NCI-H774 (cell line): ENCODE results near the gene OSCP1.
A peak's percentile ranks its signal among the peaks of the same experiment; 100 is the strongest.

ENCODE experiments used
- DNase-seq: peaks from one replicate; lab custom pipeline; 2025; lab: John Stamatoyannopoulos, UW

Gene OSCP1

DNA sequence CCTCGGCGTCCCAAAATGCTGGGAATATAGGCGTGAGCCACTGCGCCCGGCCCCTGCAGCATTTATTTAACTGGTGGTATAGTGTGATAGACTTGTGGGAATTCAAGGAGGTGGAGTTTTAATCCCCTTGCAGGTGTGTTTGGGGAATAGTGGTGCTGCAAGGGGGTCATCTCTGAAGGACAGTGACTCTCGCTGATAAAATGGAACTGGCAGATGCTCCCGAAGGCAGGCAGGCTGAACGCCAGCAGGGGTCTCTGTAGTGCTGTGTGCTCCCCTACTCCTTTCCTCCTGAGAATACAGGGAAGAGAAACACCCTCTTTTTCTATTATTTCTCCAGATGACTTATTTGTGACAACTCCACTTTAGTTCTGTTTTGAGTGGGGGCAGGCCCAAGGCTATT is 4.0 kb downstream of the OSCP1 start:
- no peak for DNase-seq

DNA sequence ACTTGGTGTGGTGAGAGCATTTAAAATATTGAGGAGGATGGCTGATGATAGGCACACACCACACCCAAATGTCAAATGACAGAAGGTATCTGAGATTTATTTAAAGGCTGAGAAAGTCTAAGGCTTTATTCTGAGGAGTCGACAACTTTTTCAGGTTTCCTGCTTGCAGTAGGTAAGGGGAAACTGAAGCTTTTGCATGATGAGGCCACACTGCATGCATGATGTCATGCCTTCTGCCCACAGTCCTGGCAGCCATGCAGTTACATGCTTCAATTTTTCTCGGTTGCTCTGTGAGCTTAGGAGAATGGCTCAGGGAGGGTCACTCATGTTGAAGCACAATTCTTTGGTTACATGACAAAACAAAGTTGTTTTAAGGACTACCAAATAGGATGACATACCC is 7.0 kb downstream of the OSCP1 start:
- DNase-seq: no peak

GRCh38 chr1:36442337-36442736 is 7.9 kb downstream of the OSCP1 start:
- DNase-seq: no peak

GRCh38 chr1:36440646-36441045 is 9.6 kb downstream of the OSCP1 start:
- DNase-seq: no peak

GRCh38 chr1:36440044-36440443 is 10.2 kb downstream of the OSCP1 start:
- DNase-seq: no peak

DNA sequence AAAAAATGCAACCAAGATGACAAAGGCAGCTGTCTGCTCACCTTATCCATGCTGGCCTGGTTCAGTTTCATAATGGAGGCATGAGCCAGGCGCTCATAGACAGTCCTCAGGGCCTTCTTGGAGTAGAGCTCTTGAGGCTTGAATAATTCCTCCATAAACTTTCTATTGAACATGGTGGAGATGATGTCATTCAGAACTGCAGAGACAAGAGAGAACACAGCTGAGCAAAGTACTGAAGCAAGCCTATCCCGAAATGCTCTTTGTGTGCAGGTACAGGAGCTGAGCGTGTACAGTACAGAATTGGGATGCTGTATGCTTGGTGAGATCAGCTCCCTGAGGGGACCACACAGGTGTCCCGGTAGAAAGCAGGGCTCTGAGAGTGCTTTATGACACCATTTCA is 11.5 kb downstream of the OSCP1 start:
- DNase-seq: no peak

DNA sequence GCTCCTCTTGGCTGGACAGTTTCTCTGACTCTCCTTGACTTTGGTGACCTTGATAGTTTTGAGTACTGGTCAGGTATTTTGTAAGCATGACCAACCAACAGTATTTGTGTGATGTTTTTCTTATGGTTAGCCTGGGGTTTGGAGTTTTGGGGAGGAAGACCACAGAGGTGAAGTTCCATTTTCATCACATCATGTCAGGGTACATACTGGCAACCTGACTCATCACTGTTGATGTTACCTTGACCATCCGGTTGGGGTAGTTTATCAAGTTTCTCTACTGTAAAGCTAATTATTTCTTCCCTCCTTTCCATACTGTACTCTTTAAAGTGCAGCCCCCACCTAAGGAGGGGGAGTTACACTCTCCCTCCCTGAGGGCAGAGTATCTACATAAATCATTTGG is 13.4 kb downstream of the OSCP1 start:
- no peak for DNase-seq

DNA sequence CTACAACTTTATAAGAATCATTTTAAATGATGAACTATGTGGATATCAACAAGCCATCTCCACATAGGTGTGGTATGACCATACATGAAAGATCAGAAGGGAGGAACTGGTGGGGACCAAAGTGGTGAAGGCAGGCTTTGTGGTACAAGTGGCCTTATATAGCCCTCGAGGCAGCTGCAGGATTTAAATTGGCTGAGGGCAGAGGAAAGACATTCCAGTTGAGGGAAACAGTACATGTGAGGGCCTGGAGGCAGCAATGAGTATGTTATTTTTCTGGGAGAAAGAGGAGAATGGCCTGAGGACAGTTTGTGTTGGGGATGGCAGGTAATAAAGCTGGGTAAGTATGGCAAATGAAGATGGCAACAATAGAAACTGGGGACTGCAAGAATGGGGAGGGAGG is 17.1 kb downstream of the OSCP1 start:
- no peak for DNase-seq

- no peak for DNase-seq
Observed at GRCh38 chr1:36432616-36433015, 17.6 kb downstream of the OSCP1 start.

DNA sequence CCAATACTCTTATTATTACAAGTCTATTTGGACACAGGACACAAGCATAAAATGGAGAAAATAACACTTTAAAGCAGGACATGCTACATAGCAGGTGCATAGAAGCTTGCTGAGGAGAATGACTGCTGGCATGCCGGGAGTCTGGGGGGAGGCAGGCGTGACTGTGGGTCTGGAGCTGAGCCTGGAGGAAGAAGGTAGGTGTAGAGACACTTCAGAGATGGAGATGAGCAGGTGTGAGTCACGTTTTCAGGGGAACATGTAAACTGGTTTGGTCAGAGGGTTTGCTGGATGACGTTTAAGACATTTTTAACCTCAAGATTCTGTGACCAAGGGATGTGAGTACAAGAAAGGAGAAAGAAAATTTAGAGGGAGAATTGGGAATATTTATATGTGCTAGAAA is 24.5 kb downstream of the OSCP1 start:
- DNase-seq: no peak

DNA sequence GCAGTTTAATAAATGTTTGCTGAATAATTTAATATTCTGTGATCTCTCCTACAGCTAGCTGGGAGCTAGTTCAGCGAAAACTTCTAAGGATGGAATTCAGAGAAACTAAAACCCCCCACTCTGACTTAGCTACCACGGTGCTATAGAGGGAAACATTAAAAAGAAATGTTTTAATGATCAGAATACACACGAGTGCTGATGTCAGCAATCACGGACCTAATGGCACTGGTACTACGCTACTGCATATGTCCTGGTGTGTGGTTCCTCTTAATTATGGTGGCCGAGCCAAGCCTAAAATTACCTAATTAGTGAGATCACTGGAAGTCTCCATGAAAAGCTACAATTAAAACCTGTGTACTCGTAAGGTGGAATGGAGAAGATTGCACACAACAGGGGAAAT is 28.6 kb downstream of the OSCP1 start:
- no peak for DNase-seq

DNA sequence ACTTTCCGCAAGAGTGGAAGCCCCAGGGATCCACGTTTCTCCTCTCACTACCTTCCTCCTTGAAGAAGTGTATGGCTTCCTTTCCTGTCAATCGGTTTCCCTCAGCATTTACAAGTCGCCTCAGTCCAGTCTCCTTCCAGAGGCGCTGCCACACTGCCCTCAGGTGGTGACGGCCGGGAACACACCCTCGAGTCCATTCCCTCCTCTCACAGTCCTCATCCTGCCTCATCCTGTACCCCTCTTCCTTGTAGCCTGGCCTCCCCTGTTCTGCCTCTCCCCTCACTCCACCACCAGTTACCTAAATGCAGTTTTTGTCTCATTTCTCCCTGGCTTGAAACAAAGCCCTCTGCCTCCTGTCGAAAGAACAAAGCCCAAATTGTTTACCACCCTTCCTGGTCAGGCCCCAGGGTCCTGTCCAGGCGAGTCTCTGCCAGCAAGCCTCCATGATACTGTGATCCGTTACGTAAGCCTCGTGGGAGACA is 29.4 kb downstream of the OSCP1 start:
- DNase-seq: peak; percentile 74

- no peak for DNase-seq
Observed at GRCh38 chr1:36420409-36420808, 29.8 kb downstream of the OSCP1 start.

- DNase-seq: no peak
Observed at GRCh38 chr1:36419569-36419968, 30.7 kb downstream of the OSCP1 start.

- no peak for DNase-seq
Observed at GRCh38 chr1:36419140-36419539, 31.1 kb downstream of the OSCP1 start.

DNA sequence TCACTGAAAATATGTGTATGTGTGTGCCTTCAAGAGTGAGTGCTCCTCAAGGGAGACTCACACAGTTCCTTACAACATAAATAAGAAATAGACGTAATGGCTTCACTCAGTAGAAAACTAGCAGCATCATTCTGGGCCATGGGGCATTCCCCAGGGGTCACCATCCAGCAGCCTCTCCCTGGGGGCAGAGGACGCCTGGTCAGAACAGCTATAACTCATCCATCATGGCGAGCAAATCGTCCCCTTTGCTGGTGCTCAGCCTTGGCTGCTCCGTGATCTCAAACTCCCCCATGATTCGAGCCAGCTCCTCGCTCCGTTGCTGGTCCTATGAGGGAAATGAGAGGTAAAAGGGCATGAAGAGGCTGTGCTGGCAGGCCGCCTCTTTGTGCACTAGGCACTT is 32.3 kb downstream of the OSCP1 start:
- no peak for DNase-seq

DNA sequence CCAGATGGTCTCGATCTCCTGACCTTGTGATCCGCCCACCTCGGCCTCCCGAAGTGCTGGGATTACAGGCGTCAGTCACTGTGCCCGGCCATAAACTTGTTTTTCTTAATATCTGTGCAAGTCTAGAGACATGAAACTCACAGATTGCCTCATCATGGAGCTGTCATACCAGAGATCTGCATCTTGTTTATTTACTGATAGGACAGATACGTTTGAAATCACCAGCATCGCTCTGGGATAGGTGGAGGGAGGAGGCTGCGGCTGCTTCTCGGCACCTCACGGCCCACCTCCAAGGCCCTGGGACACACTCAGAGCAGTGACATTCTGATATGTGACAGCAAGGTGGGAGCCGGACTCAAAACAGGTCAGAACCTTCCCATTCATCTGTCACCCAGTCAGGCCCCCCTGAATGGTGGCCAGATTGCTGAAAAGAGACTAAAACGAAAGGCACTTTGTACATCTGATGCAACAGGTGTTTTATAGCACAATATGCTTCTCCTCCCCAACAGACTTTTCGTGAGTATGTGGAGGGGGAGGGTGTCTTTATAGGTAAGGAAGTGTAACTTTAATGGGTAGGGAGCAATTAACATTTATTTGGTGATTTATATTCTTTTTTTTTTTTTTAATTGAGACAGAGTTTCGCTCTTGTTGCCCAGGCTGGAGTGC is 34.5 kb downstream of the OSCP1 start:
- DNase-seq: no peak

DNA sequence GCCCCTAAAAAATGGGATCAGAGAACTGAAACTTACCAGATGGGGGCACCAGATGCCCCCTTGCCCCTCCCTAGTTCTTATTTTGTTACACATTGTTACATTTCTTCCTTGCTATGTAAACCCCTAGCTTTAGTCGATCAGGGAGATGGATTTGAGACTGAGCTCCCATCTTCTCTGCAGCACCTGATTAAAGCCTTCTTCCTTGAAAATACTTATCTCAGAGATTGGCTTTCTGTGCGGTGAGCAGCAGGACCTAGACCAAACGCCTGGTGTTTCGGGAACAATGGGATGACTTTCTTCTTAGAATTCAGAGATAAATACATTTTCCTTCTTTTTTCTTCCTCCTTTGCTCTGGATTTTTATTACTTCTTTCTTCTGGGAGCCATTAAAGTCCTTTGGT is 35.9 kb downstream of the OSCP1 start:
- no peak for DNase-seq

GRCh38 chr1:36411674-36412648 is 38.3 kb downstream of the OSCP1 start:
- DNase-seq: peak; percentile 15

GRCh38 chr1:36408479-36408878 is 41.8 kb downstream of the OSCP1 start:
- no peak for DNase-seq

GRCh38 chr1:36406440-36406839 is 43.8 kb downstream of the OSCP1 start:
- no peak for DNase-seq

DNA sequence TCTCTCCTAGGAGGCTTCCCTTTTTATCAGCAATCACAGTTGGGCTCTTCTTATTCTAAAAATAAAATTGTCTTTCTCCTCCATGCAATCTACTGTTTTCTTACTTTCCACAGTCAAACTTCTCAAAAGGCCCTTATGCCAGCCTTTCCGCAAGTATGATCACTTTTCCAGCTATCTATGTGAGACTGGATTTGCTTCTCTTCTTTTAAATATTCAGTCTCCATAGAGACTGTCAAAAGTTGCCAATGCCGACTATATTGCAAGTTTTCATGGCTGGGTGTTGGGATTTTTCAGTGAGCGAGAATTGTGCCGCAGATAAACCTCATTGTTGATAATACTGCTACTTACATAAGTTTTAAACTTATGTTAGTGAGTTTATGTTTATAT is 47.8 kb downstream of the OSCP1 start:
- no peak for DNase-seq
